PC-9 (cell line): ENCODE results near the gene OR8B8. TPM values are rescaled to one million over a fixed set of nuclear protein-coding genes. Genes with fewer than 3 reads are reported as not detected.
"Not testable (repeated sequence)": the region's sequence is repeated elsewhere in the genome, so short reads cannot be mapped to it uniquely, and the experiment has no call there.

Source experiments
- BruUV-seq: library from RNA; stranded (reverse); fragments of 400-500 nt; replicated peaks from 2 replicates; lab custom pipeline; 2021; lab: Mats Ljungman, UMichigan
- CTCF ChIA-PET: fragments of 300-600 bp; sonication (Branson Sonifier 250); formaldehyde crosslinking; loops from one replicate; lab custom pipeline; 2022; ENCODE audit warnings: antibody characterized with exemption; lab: Charles Lee
- POLR2A ChIA-PET: fragments of 300-600 bp; sonication (Branson Sonifier 250); formaldehyde crosslinking; loops from one replicate; lab custom pipeline; 2022; ENCODE audit warnings: antibody characterized with exemption; ENCODE audit not compliant: unreplicated experiment; lab: Charles Lee
- DNase-seq, 2 experiments: peaks; one replicate each; pipeline versions ENCODE4 v3.0.0 to v3.0.0-alpha.2; 2015 to 2022; ENCODE audit warnings: mixed read lengths in 1 of 2
- H2AFZ ChIP-seq: fragments of 200-600 bp; sonication (generic); 2 replicates; pipeline ENCODE4 v1.8.1; 2017; ENCODE audit warnings: antibody characterized with exemption
- H3F3A ChIP-seq: fragments of 200-600 bp; sonication (generic); 2 replicates; pipeline ENCODE4 v1.8.1; 2017; ENCODE audit warnings: antibody characterized with exemption, mild to moderate bottlenecking, low read depth; ENCODE audit not compliant: insufficient read depth
- H3K27ac ChIP-seq: fragments of 200-600 bp; sonication (generic); 2 replicates; pipeline ENCODE4 v1.6.1; 2016; ENCODE audit warnings: mixed run types
- H3K27me3 ChIP-seq: fragments of 200-600 bp; sonication (generic); 2 replicates; pipeline ENCODE4 v1.6.1; 2016; ENCODE audit warnings: low read depth, mixed run types; ENCODE audit not compliant: insufficient read depth
- H3K36me3 ChIP-seq: fragments of 200-600 bp; sonication (generic); 2 replicates; pipeline ENCODE4 v1.6.1; 2016; ENCODE audit warnings: low read depth, mixed run types
- H3K4me1 ChIP-seq: fragments of 200-600 bp; sonication (generic); replicated peaks from 2 replicates; pipeline ENCODE4 v1.6.1; 2016; ENCODE audit warnings: mixed run types; ENCODE audit not compliant: insufficient read depth
- H3K4me2 ChIP-seq: fragments of 200-600 bp; sonication (generic); 2 replicates; pipeline ENCODE4 v1.6.1; 2017; ENCODE audit warnings: mixed run types
- H3K4me3 ChIP-seq: fragments of 200-600 bp; sonication (generic); 2 replicates; pipeline ENCODE4 v1.6.1; 2016; ENCODE audit warnings: mixed run types
- H3K79me2 ChIP-seq: fragments of 200-600 bp; sonication (generic); 2 replicates; pipeline ENCODE4 v1.6.1; 2017; ENCODE audit warnings: low read depth, mixed run types
- H3K9me2 ChIP-seq: fragments of 200-600 bp; sonication (generic); 2 replicates; pipeline ENCODE4 v1.8.1; 2017; ENCODE audit warnings: mild to moderate bottlenecking; ENCODE audit not compliant: insufficient read depth
- H3K9me3 ChIP-seq: fragments of 200-600 bp; sonication (generic); 2 replicates; pipeline ENCODE4 v1.8.1; 2016; ENCODE audit warnings: low read depth; ENCODE audit not compliant: insufficient read depth
- H4K20me1 ChIP-seq: fragments of 200-600 bp; sonication (generic); 2 replicates; pipeline ENCODE4 v1.8.1; 2017; ENCODE audit not compliant: insufficient read depth
- EZH2 ChIP-seq: fragments of 200-600 bp; sonication (generic); IDR thresholded peaks from 2 replicates; pipeline ENCODE4 v1.8.0; 2017; ENCODE audit warnings: antibody characterized with exemption, low read depth
- intact Hi-C: fragments of 100-400 bp; cut with micrococcal nuclease; formaldehyde crosslinking; loops from one replicate; pipeline ENCODE4 v1.10.0; 2022; ENCODE audit not compliant: unreplicated experiment
- total RNA-seq: library from RNA; stranded (reverse); gene quantifications from 2 replicates; pipeline ENCODE4 v1.2.3, GENCODE V29; 2021
- TF ChIP-seq, protein P1 (sequence below): fragments of 200-600 bp; sonication (generic); conservative IDR thresholded peaks from 2 replicates; pipeline ENCODE4 v1.6.1; 2017; ENCODE audit warnings: mixed run types, antibody characterized with exemption, mild to moderate bottlenecking, moderate library complexity

OR8B8 gene
- total RNA-seq, 1 experiment from 2014 or later: not detected

DNA sequence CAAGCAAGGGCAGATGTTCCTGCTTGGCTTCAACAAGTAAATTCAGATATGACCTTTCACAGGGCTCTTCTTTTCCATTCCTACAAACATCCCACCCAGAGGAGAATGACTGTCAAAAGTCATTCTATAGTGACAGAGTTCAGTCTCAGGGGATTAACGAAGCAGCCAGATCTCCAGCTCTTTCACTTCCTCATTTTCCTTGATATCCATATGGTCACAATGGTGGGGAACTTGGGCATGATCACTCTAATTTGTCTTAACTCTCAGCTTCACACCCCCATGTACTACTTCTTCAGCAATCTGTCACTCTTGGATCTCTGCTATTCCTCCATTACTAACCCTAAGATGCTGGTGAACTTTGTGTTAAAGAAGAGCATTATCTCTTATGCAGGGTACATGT, 15.0 kb upstream of the OR8B8 start:
- no TSS peak for BruUV-seq
- no peak overlapping the region for H3K4me3 ChIP-seq
- POLR2A ChIA-PET: no interaction called here

DNA sequence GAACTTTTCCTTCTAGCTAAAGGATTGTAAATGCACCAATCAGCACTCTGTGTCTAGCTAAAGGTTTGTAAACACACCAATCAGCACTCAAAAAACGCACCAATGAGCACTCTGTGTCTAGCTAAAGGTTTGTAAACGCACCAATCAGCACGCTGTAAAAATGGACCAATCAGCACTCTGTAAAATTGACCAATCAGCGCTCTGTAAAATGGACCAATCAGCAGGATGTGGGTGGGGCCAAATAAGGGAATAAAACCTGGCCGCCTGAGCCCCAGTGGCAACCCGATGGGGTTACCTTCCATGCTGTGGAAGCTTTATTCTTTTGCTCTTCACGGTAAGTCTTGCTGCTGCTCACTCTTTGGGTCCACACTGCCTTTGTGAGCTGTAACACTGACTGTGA, 13.9 kb upstream of the OR8B8 start:
- H3K4me1 ChIP-seq, POLR2A ChIA-PET, H3K27me3 ChIP-seq, H2AFZ ChIP-seq, CTCF ChIA-PET, H3K79me2 ChIP-seq, H3K36me3 ChIP-seq, H3K9me2 ChIP-seq, BruUV-seq, H3K9me3 ChIP-seq, H3F3A ChIP-seq, intact Hi-C loops, H3K27ac ChIP-seq, H3K4me3 ChIP-seq, H4K20me1 ChIP-seq, DNase-seq, H3K4me2 ChIP-seq: not testable (repeated sequence)

More for the DNA sequence above, 15.0 kb upstream of the OR8B8 start:
- CTCF ChIA-PET: no interaction called here
- H3K9me3 ChIP-seq: no peaks in the 10 kb centered on the region
- H2AFZ ChIP-seq: no peak overlapping the region
- H3K9me2 ChIP-seq: no peaks in the 10 kb centered on the region
- H4K20me1 ChIP-seq: no peaks in the 10 kb centered on the region
- TF ChIP-seq EZH2: no peak
- TF ChIP-seq, protein P1, sequence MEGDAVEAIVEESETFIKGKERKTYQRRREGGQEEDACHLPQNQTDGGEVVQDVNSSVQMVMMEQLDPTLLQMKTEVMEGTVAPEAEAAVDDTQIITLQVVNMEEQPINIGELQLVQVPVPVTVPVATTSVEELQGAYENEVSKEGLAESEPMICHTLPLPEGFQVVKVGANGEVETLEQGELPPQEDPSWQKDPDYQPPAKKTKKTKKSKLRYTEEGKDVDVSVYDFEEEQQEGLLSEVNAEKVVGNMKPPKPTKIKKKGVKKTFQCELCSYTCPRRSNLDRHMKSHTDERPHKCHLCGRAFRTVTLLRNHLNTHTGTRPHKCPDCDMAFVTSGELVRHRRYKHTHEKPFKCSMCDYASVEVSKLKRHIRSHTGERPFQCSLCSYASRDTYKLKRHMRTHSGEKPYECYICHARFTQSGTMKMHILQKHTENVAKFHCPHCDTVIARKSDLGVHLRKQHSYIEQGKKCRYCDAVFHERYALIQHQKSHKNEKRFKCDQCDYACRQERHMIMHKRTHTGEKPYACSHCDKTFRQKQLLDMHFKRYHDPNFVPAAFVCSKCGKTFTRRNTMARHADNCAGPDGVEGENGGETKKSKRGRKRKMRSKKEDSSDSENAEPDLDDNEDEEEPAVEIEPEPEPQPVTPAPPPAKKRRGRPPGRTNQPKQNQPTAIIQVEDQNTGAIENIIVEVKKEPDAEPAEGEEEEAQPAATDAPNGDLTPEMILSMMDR: no peak
- no peak for DNase-seq
- no peaks in the 10 kb centered on the region for H3K36me3 ChIP-seq
- no peaks in the 10 kb centered on the region for H3K79me2 ChIP-seq
- H3K27me3 ChIP-seq: no peaks in the 10 kb centered on the region
- H3K4me1 ChIP-seq: no peaks in the 10 kb centered on the region
- intact Hi-C loops: no loop called here
- H3K27ac ChIP-seq: no peak overlapping the region
- no peak overlapping the region for H3K4me2 ChIP-seq
- no peaks in the 10 kb centered on the region for H3F3A ChIP-seq

DNA sequence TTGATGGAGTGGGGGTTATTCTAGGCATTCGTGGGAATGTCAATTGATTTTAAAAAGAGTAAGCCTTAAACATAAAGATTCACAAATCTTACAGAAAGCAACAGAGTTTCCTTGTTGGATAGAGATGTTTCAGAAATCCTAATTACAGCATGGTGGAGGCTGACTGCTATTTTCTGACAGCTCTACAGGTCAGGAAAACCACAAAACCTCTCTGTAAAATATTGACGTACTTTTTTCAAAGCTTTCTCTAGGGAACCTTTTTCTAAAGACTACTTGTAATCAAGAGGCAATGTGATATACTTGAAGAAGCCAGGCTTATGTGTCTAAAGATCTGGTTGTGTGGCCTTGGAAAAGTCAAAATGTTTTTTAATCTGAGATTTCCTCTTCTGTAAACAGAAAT, 9.1 kb upstream of the OR8B8 start:
- no peaks in the 10 kb centered on the region for H3F3A ChIP-seq
- H3K4me3 ChIP-seq: no peak overlapping the region
- no peaks in the 10 kb centered on the region for H3K36me3 ChIP-seq
- H3K4me1 ChIP-seq: no peaks in the 10 kb centered on the region
- no TSS peak for BruUV-seq
- H2AFZ ChIP-seq: no peak overlapping the region
- no peak overlapping the region for H3K4me2 ChIP-seq
- H3K27me3 ChIP-seq: no peaks in the 10 kb centered on the region
- CTCF ChIA-PET: no interaction called here
- H3K79me2 ChIP-seq: no peaks in the 10 kb centered on the region
- POLR2A ChIA-PET: no interaction called here
- H3K27ac ChIP-seq: no peak overlapping the region
- no peaks in the 10 kb centered on the region for H4K20me1 ChIP-seq
- no peak for DNase-seq
- TF ChIP-seq EZH2: no peak
- TF ChIP-seq, protein P1: no peak
- intact Hi-C loops: no loop called here
- no peaks in the 10 kb centered on the region for H3K9me2 ChIP-seq
- no peaks in the 10 kb centered on the region for H3K9me3 ChIP-seq

DNA sequence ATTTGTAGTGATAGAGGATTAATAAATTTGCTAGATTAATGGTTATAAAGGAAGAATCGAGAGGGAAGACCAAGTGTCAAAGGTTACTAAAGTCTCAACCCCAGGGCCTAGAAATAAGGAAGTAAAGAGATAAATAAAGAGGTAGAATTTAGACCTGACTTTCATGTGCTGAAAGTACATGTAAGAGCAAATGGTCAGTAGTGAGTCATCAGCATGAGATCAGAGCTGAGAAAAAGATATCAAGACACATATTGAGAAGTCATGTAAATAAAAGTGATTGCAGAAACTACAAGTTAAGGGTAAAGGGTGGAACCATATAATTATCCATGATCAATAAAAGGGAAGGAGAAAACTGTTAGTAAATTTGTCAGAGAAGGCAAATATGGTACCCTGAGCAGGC, 1.4 kb upstream of the OR8B8 start:
- no TSS peak for BruUV-seq
- TF ChIP-seq, protein P1: no peak
- TF ChIP-seq EZH2: no peak
- intact Hi-C loops: no loop called here

More for the DNA sequence above, 1.4 kb upstream of the OR8B8 start:
- no peak overlapping the region for H3K4me2 ChIP-seq
- no peak for DNase-seq
- no peak overlapping the region for H2AFZ ChIP-seq
- no peaks in the 10 kb centered on the region for H4K20me1 ChIP-seq
- no peaks in the 10 kb centered on the region for H3K4me1 ChIP-seq
- ChIA-PET POLR2A (no interaction called here), CTCF (no interaction called here)
- H3K79me2 ChIP-seq: no peaks in the 10 kb centered on the region
- H3F3A ChIP-seq: no peaks in the 10 kb centered on the region
- H3K27ac ChIP-seq: no peak overlapping the region
- H3K9me2 ChIP-seq: no peaks in the 10 kb centered on the region
- H3K27me3 ChIP-seq: no peaks in the 10 kb centered on the region; the same call in 1 of the 2 replicates
- no peaks in the 10 kb centered on the region for H3K9me3 ChIP-seq
- no peaks in the 10 kb centered on the region for H3K36me3 ChIP-seq
- no peak overlapping the region for H3K4me3 ChIP-seq
